Neural progenitor cell (in vitro differentiated cells): ENCODE data around the gene SLC25A26. TPM values are rescaled to one million over a fixed set of nuclear protein-coding genes. Genes with fewer than 3 reads are reported as not detected.

ENCODE experiments used
- DNase-seq: peaks from one replicate; pipeline ENCODE4 v3.0.0-alpha.2; 2016; ENCODE audit warnings: low spot score
- H2AFZ ChIP-seq: fragments of 200-600 bp; sonication (generic); replicated peaks from 2 replicates; pipeline ENCODE4 v1.6.1; 2016; ENCODE audit warnings: antibody characterized with exemption
- H3F3A ChIP-seq: fragments of 200-600 bp; sonication (generic); 2 replicates; pipeline ENCODE4 v1.6.1; 2016; ENCODE audit warnings: antibody characterized with exemption, low read depth
- H3K27ac ChIP-seq: fragments of 200-600 bp; sonication (generic); 2 replicates; pipeline ENCODE4 v1.5.1; 2016; ENCODE audit warnings: mild to moderate bottlenecking
- H3K27me3 ChIP-seq: fragments of 200-600 bp; sonication (generic); 2 replicates; pipeline ENCODE4 v1.6.1; 2016; ENCODE audit warnings: mild to moderate bottlenecking, moderate library complexity
- H3K36me3 ChIP-seq: fragments of 200-600 bp; sonication (generic); 2 replicates; pipeline ENCODE4 v1.5.1; 2016
- H3K4me1 ChIP-seq: fragments of 200-600 bp; sonication (generic); 2 replicates; pipeline ENCODE4 v1.6.1; 2016; ENCODE audit warnings: mixed run types
- H3K4me2 ChIP-seq: fragments of 200-600 bp; sonication (generic); 2 replicates; pipeline ENCODE4 v1.6.1; 2016
- H3K4me3 ChIP-seq: fragments of 200-600 bp; sonication (generic); 2 replicates; pipeline ENCODE4 v1.5.1; 2016
- H3K79me2 ChIP-seq: fragments of 200-600 bp; sonication (generic); 2 replicates; pipeline ENCODE4 v1.6.1; 2016; ENCODE audit warnings: low read depth
- H3K9ac ChIP-seq: fragments of 200-600 bp; sonication (generic); 2 replicates; pipeline ENCODE4 v1.6.1; 2016
- H3K9me3 ChIP-seq: fragments of 200-600 bp; sonication (generic); 2 replicates; pipeline ENCODE4 v1.5.1; 2016; ENCODE audit warnings: low read depth
- H4K20me1 ChIP-seq: fragments of 200-600 bp; sonication (generic); 2 replicates; pipeline ENCODE4 v1.6.1; 2016; ENCODE audit warnings: low read depth
- H3K27ac Mint-ChIP-seq: 3 replicates; pipeline ENCODE4 v1.8.0; 2021; ENCODE audit warnings: mixed read lengths
- H3K27me3 Mint-ChIP-seq: 2 replicates; pipeline ENCODE4 v1.8.0; 2022; ENCODE audit warnings: low read depth, mild to moderate bottlenecking, inconsistent platforms, moderate library complexity, mixed read lengths; ENCODE audit not compliant: insufficient read depth
- H3K36me3 Mint-ChIP-seq: 3 replicates; pipeline ENCODE4 v1.8.0; 2021; ENCODE audit warnings: mixed read lengths
- H3K4me1 Mint-ChIP-seq: 3 replicates; pipeline ENCODE4 v1.8.0; 2021; ENCODE audit warnings: mixed read lengths
- H3K4me3 Mint-ChIP-seq: 3 replicates; pipeline ENCODE4 v1.8.0; 2021; ENCODE audit warnings: mild to moderate bottlenecking, moderate library complexity, mixed read lengths
- H3K9me3 Mint-ChIP-seq: 3 replicates; pipeline ENCODE4 v1.8.0; 2020; ENCODE audit warnings: mixed read lengths
- CTCF ChIP-seq: fragments of 200-600 bp; sonication (generic); IDR thresholded peaks from 2 replicates; pipeline ENCODE4 v1.5.1; 2017; ENCODE audit warnings: antibody characterized with exemption, mild to moderate bottlenecking
- EZH2 ChIP-seq: fragments of 200-600 bp; sonication (generic); IDR thresholded peaks from 2 replicates; pipeline ENCODE4 v1.6.1; 2017; ENCODE audit warnings: antibody characterized with exemption, mild to moderate bottlenecking, moderate library complexity
- EZH2phosphoT487 ChIP-seq: fragments of 200-600 bp; sonication (generic); IDR thresholded peaks from 2 replicates; pipeline ENCODE4 v1.6.1; 2017; ENCODE audit warnings: antibody characterized with exemption
- total RNA-seq: library from RNA; depleted of rRNA; stranded (reverse); fragments of >200 nt; gene quantifications from 2 replicates; pipeline ENCODE4 v1.2.3, GENCODE V29; 2015; ENCODE audit warnings: low replicate concordance

Gene SLC25A26
- total RNA-seq, 1 donor from 2014 or later, result 17.0 TPM

GRCh38 chr3:66206806-66207205, 14.0 kb upstream of the SLC25A26 start:
- peaks cover 4% of the 10 kb centered on the region for H3K4me1 Mint-ChIP-seq
- Histone ChIP-seq H3K9me3 (no peaks in the 10 kb centered on the region), H3K4me2 (no peak overlapping the region), H3K79me2 (no peaks in the 10 kb centered on the region), H3F3A (peaks cover 7% of the 10 kb centered on the region), H3K9ac (no peak overlapping the region), H3K27ac (no peak overlapping the region), H4K20me1 (no peaks in the 10 kb centered on the region), H3K27me3 (no peaks in the 10 kb centered on the region), H3K4me1 (no peaks in the 10 kb centered on the region), H2AFZ (no peak overlapping the region), H3K4me3 (no peak overlapping the region), H3K36me3 (no peaks in the 10 kb centered on the region)
- H3K9me3 Mint-ChIP-seq, result no peaks in the 10 kb centered on the region
- no peak for DNase-seq
- no peaks in the 10 kb centered on the region for H3K36me3 Mint-ChIP-seq
- TF ChIP-seq EZH2phosphoT487, result no peak
- no peak for TF ChIP-seq EZH2
- no peak for TF ChIP-seq CTCF
- peaks cover 2% of the 10 kb centered on the region for H3K27me3 Mint-ChIP-seq
- H3K4me3 Mint-ChIP-seq, result no peak overlapping the region
- H3K27ac Mint-ChIP-seq, result no peak overlapping the region

DNA sequence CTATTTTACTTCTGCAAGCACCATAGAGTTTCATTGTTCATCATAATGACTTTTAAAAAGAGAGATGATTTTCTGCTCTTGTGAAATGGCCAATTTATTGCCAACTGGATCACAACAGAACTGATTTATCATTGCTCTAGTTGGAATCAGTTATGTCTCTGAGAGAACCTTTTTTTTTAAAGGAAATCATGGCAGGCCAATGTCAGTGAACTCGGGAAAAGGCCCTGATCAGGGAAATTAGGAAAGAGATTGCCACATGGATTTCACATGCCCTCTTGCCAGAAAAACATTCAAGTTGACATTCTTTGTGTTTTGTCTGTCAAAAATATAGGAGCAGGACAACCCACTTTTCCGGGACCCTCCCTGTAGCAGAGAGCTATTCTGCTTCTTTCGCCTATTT, 12.6 kb upstream of the SLC25A26 start:
- Histone ChIP-seq H3F3A (peaks cover 7% of the 10 kb centered on the region), H3K4me1 (no peaks in the 10 kb centered on the region), H3K36me3 (no peaks in the 10 kb centered on the region), H3K4me2 (no peak overlapping the region), H4K20me1 (no peaks in the 10 kb centered on the region), H2AFZ (no peak overlapping the region), H3K4me3 (no peak overlapping the region), H3K27me3 (no peaks in the 10 kb centered on the region), H3K27ac (no peak overlapping the region), H3K79me2 (no peaks in the 10 kb centered on the region), H3K9me3 (no peaks in the 10 kb centered on the region), H3K9ac (no peak overlapping the region)
- Mint-ChIP-seq H3K27me3 (peaks cover 2% of the 10 kb centered on the region), H3K4me1 (peaks cover 4% of the 10 kb centered on the region), H3K36me3 (no peaks in the 10 kb centered on the region), H3K9me3 (no peaks in the 10 kb centered on the region), H3K27ac (no peak overlapping the region), H3K4me3 (no peak overlapping the region)
- DNase-seq, result no peak
- TF ChIP-seq EZH2, result no peak
- no peak for TF ChIP-seq EZH2phosphoT487
- TF ChIP-seq CTCF, result no peak

- Mint-ChIP-seq H3K9me3 (peaks cover 4% of the 10 kb centered on the region), H3K4me1 (peaks cover 4% of the 10 kb centered on the region), H3K27ac (no peak overlapping the region), H3K27me3 (no peaks in the 10 kb centered on the region), H3K4me3 (no peak overlapping the region), H3K36me3 (no peaks in the 10 kb centered on the region)
- H3K9me3 ChIP-seq, result no peaks in the 10 kb centered on the region
- no peak for DNase-seq
- H3F3A ChIP-seq, result peaks cover 7% of the 10 kb centered on the region
- H3K36me3 ChIP-seq, result no peaks in the 10 kb centered on the region
- no peaks in the 10 kb centered on the region for H3K27me3 ChIP-seq
- no peak for TF ChIP-seq CTCF
- no peak for TF ChIP-seq EZH2
- no peak for TF ChIP-seq EZH2phosphoT487
- no peak overlapping the region for H3K9ac ChIP-seq
- H3K79me2 ChIP-seq, result no peaks in the 10 kb centered on the region
- no peak overlapping the region for H3K4me3 ChIP-seq
- H3K27ac ChIP-seq, result no peak overlapping the region
- H3K4me1 ChIP-seq, result no peaks in the 10 kb centered on the region
- no peak overlapping the region for H2AFZ ChIP-seq
- no peaks in the 10 kb centered on the region for H4K20me1 ChIP-seq
- H3K4me2 ChIP-seq, result no peak overlapping the region
Measured at GRCh38 chr3:66210687-66211295, 10.0 kb upstream of the SLC25A26 start.
